H1 (cell line): ENCODE data around the gene CHST1. TPM values are rescaled to one million over a fixed set of nuclear protein-coding genes. Genes with fewer than 3 reads are reported as not detected.

Experiments used
- CTCF ChIA-PET: fragments of 300-600 bp; sonication (Branson Sonifier 250); formaldehyde crosslinking; loops from one replicate; lab custom pipeline; 2021; ENCODE audit not compliant: partially characterized antibody; lab: Charles Lee
- POLR2A ChIA-PET: fragments of 300-600 bp; sonication (Branson Sonifier 250); formaldehyde crosslinking; loops from one replicate; lab custom pipeline; 2021; ENCODE audit warnings: inconsistent platforms; ENCODE audit not compliant: partially characterized antibody; lab: Charles Lee
- DNase-seq, 2 experiments: peaks; one replicate each; pipeline versions ENCODE4 v3.0.0 to v3.0.0-alpha.2; 2010 to 2022; ENCODE audit warnings: low spot score in 2 of 2, low read depth in 1 of 2, mixed read lengths in 1 of 2
- FAIRE-seq: peaks from 2 replicates; lab custom pipeline; 2011; peaks lifted over from hg19 to GRCh38; lab: Jason Lieb, UNC
- H2AFZ ChIP-seq: 2 replicates; pipeline ENCODE4 v1.8.1; 2012; ENCODE audit warnings: low read length, inconsistent platforms
- H2AK5ac ChIP-seq: 2 replicates; pipeline ENCODE4 v1.6.1; 2013; ENCODE audit warnings: low read depth, low read length
- H2BK120ac ChIP-seq: replicated peaks from 2 replicates; pipeline ENCODE3; 2013; ENCODE audit warnings: low read depth, low read length, inconsistent platforms
- H2BK12ac ChIP-seq: 2 replicates; pipeline ENCODE4 v1.6.1; 2013; ENCODE audit warnings: low read depth, low read length
- H2BK15ac ChIP-seq: 2 replicates; pipeline ENCODE4 v1.6.1; 2013; ENCODE audit warnings: low read length
- H2BK20ac ChIP-seq: 2 replicates; pipeline ENCODE4 v1.6.1; 2013; ENCODE audit warnings: low read length
- H2BK5ac ChIP-seq: 2 replicates; pipeline ENCODE4 v1.6.1; 2013; ENCODE audit warnings: low read depth, low read length
- H3K14ac ChIP-seq: 2 replicates; pipeline ENCODE4 v1.6.1; 2013; ENCODE audit warnings: inconsistent platforms; ENCODE audit not compliant: insufficient read length
- H3K18ac ChIP-seq: 2 replicates; pipeline ENCODE4 v1.6.1; 2013; ENCODE audit warnings: low read length; ENCODE audit errors: extremely low read depth
- H3K23ac ChIP-seq: 2 replicates; pipeline ENCODE4 v1.6.1; 2013; ENCODE audit warnings: inconsistent platforms; ENCODE audit not compliant: insufficient read length
- H3K23me2 ChIP-seq: 2 replicates; pipeline ENCODE4 v1.6.1; 2013; ENCODE audit warnings: low read depth, low read length
- H3K27ac ChIP-seq: 2 replicates; pipeline ENCODE4 v1.6.1; 2011; ENCODE audit warnings: low read depth, low read length, inconsistent platforms
- H3K27me3 ChIP-seq, 4 experiments: replicated peaks in 1 of 4; 1 replicate in 1 of 4; 2 replicates in 3 of 4; pipeline versions ENCODE4 v1.6.1 to v1.8.1; 2011 to 2013; ENCODE audit warnings: low read length in 3 of 4, mild to moderate bottlenecking in 3 of 4, inconsistent platforms in 2 of 4, mixed read lengths in 2 of 4, moderate library complexity in 1 of 4; ENCODE audit not compliant: control insufficient read depth in 3 of 4, insufficient read depth in 3 of 4; ENCODE audit errors: extremely low read depth in 1 of 4
- H3K36me3 ChIP-seq, 4 experiments: 2 replicates each; pipeline versions ENCODE4 v1.6.1 to v1.8.1; 2011 to 2013; ENCODE audit warnings: mild to moderate bottlenecking in 4 of 4, low read length in 3 of 4, moderate library complexity in 2 of 4, control low read depth in 1 of 4, inconsistent platforms in 1 of 4; ENCODE audit not compliant: insufficient read depth in 4 of 4, control insufficient read depth in 2 of 4
- H3K4ac ChIP-seq: replicated peaks from 2 replicates; pipeline ENCODE3; 2013; ENCODE audit warnings: low read length, low read depth, mixed read lengths, inconsistent platforms; ENCODE audit not compliant: insufficient read length
- H3K4me1 ChIP-seq, 4 experiments: replicated peaks in 1 of 4; 1 replicate in 1 of 4; 2 replicates in 3 of 4; pipeline versions ENCODE4 v1.6.1 to v1.8.1; 2011 to 2013; ENCODE audit warnings: low read length in 3 of 4, inconsistent platforms in 2 of 4, mixed read lengths in 1 of 4; ENCODE audit not compliant: insufficient read depth in 4 of 4, control insufficient read depth in 3 of 4
- H3K4me2 ChIP-seq, 2 experiments: 2 replicates each; pipeline versions ENCODE4 v1.6.1 to v1.8.1; 2011 to 2013; ENCODE audit warnings: low read depth in 2 of 2, low read length in 2 of 2, control low read depth in 1 of 2, inconsistent platforms in 1 of 2, mild to moderate bottlenecking in 1 of 2; ENCODE audit not compliant: insufficient read depth in 1 of 2
- H3K4me3 ChIP-seq, 4 experiments: fragments of 200-600, 300-600 bp in 1 of 4; sonication (generic), shearing (Covaris generic), sonication (Bioruptor Twin) in 1 of 4; 2 replicates each; pipeline versions ENCODE4 v1.5.1 to v1.8.1; 2011 to 2016; ENCODE audit warnings: low read length in 4 of 4, low read depth in 3 of 4, control low read depth in 2 of 4, inconsistent platforms in 2 of 4, mild to moderate bottlenecking in 2 of 4, mixed read lengths in 1 of 4, moderate library complexity in 1 of 4; ENCODE audit not compliant: insufficient read depth in 2 of 4; ENCODE audit errors: extremely low read depth in 1 of 4
- H3K56ac ChIP-seq: replicated peaks from 2 replicates; pipeline ENCODE3; 2013; ENCODE audit warnings: low read depth, mild to moderate bottlenecking, mixed read lengths, low read length, inconsistent platforms; ENCODE audit not compliant: insufficient read length
- H3K79me1 ChIP-seq: 2 replicates; pipeline ENCODE4 v1.6.1; 2013; ENCODE audit warnings: low read depth, low read length, control low read depth
- H3K79me2 ChIP-seq, 2 experiments: 2 replicates each; pipeline versions ENCODE4 v1.6.1 to v1.8.1; 2012 to 2013; ENCODE audit warnings: low read length in 2 of 2, mild to moderate bottlenecking in 2 of 2, inconsistent platforms in 1 of 2; ENCODE audit not compliant: insufficient read depth in 2 of 2, control insufficient read depth in 1 of 2
- H3K9ac ChIP-seq, 4 experiments: replicated peaks in 1 of 4; 1 replicate in 1 of 4; 2 replicates in 3 of 4; pipeline versions ENCODE4 v1.6.1 to v1.8.1; 2011 to 2013; ENCODE audit warnings: low read depth in 3 of 4, low read length in 3 of 4, control low read depth in 2 of 4, mild to moderate bottlenecking in 2 of 4, moderate library complexity in 2 of 4, inconsistent platforms in 1 of 4; ENCODE audit errors: extremely low read depth in 1 of 4
- H3K9me3 ChIP-seq, 2 experiments: 2 replicates each; pipeline versions ENCODE4 v1.6.1 to v1.8.1; 2012 to 2013; ENCODE audit warnings: mild to moderate bottlenecking in 2 of 2, moderate library complexity in 2 of 2, control low read depth in 1 of 2, inconsistent platforms in 1 of 2, low read depth in 1 of 2, low read length in 1 of 2, mixed read lengths in 1 of 2; ENCODE audit not compliant: insufficient read depth in 2 of 2
- H4K20me1 ChIP-seq, 2 experiments: replicated peaks in 1 of 2; 2 replicates each; pipeline versions ENCODE3 to v1.8.1; 2011 to 2013; ENCODE audit warnings: inconsistent platforms in 2 of 2, low read length in 2 of 2, mild to moderate bottlenecking in 1 of 2; ENCODE audit not compliant: insufficient read depth in 2 of 2, control insufficient read depth in 1 of 2
- H4K5ac ChIP-seq: 2 replicates; pipeline ENCODE4 v1.6.1; 2013; ENCODE audit warnings: low read length, low read depth, mixed read lengths, inconsistent platforms; ENCODE audit not compliant: insufficient read length
- H4K8ac ChIP-seq: 2 replicates; pipeline ENCODE4 v1.8.0; 2013; ENCODE audit warnings: mild to moderate bottlenecking, moderate library complexity, low read length, inconsistent platforms; ENCODE audit not compliant: insufficient read depth; ENCODE audit errors: extremely low read depth
- H4K91ac ChIP-seq: replicated peaks from 2 replicates; pipeline ENCODE3; 2013; ENCODE audit warnings: low read length, mixed read lengths, inconsistent platforms; ENCODE audit not compliant: insufficient read length
- BRCA1 ChIP-seq: IDR thresholded peaks from 2 replicates; pipeline ENCODE4 v1.6.1; 2012; ENCODE audit warnings: low read depth, low read length, improper control_type of control experiment
- CBX5 ChIP-seq: fragments of 300-800, 300-1000 bp; sonication (generic); IDR thresholded peaks from 2 replicates; pipeline ENCODE4 v1.7.1; 2016; ENCODE audit warnings: antibody characterized with exemption, low read length, low read depth
- PHF8 ChIP-seq: fragments of 200-600 bp; sonication (generic); conservative IDR thresholded peaks from 2 replicates; pipeline ENCODE4 v1.7.1; 2012; ENCODE audit warnings: low read depth, mild to moderate bottlenecking, inconsistent platforms, low read length, moderate library complexity
- RAD21 ChIP-seq, 2 experiments: IDR thresholded peaks in 1 of 2; conservative IDR thresholded peaks in 1 of 2; 2 replicates each; pipeline ENCODE4 v1.6.1; 2011; ENCODE audit warnings: low read depth in 2 of 2, low read length in 2 of 2, improper control_type of control experiment in 1 of 2, inconsistent platforms in 1 of 2, mild to moderate bottlenecking in 1 of 2, moderate library complexity in 1 of 2
- SUZ12 ChIP-seq: fragments of 200-600 bp; sonication (generic); IDR thresholded peaks from 2 replicates; pipeline ENCODE4 v1.6.1; 2012; ENCODE audit warnings: mild to moderate bottlenecking, inconsistent platforms, low read length, moderate library complexity, mixed read lengths
- YY1 ChIP-seq: IDR thresholded peaks from 2 replicates; pipeline ENCODE4 v1.6.1; 2011; ENCODE audit warnings: low read depth, mild to moderate bottlenecking, low read length
- WGBS, 2 experiments: shearing (Covaris generic) in 1 of 2; methylation state at CpG; one replicate each; pipeline versions ENCODE4 v1.1.6 to v1.1.7; 2013 to 2015; ENCODE audit warnings: low lambda C conversion rate in 2 of 2, mixed read lengths in 2 of 2, inconsistent platforms in 1 of 2, low coverage in 1 of 2, missing lambda C conversion rate in 1 of 2; ENCODE audit not compliant: insufficient replicate concordance in 2 of 2, insufficient coverage in 1 of 2, insufficient read length in 1 of 2; ENCODE audit errors: extremely low coverage in 1 of 2, missing lambda C conversion rate in 1 of 2; 5-methylcytosine and 5-hydroxymethylcytosine counted together
- polyA plus RNA-seq, 7 experiments: library from polyadenylated mRNA; depleted of rRNA in 3 of 7; stranded (reverse) in 5 of 7; unstranded in 2 of 7; fragments of >200 nt in 5 of 7; fragments of 200-250 nt in 2 of 7; gene quantifications; 1 replicate in 5 of 7; 2 replicates in 1 of 7; 4 replicates in 1 of 7; pipeline versions ENCODE4 v1.2.1 to v1.2.3, GENCODE V29; 2011 to 2013; ENCODE audit warnings: missing spikeins in 2 of 7, mixed read lengths in 2 of 7
- total RNA-seq: library from RNA; stranded (reverse); fragmentation: NEBNext Ultra II Directional; extraction: Animal tissue kit (Norgen Biotek cat#: 25700); gene quantifications from 2 replicates; pipeline ENCODE4 v1.2.1, GENCODE V29; 2021
- TF ChIP-seq, protein P1 (sequence below): IDR thresholded peaks from 2 replicates; pipeline ENCODE4 v1.6.1; 2012; ENCODE audit warnings: inconsistent platforms
- TF ChIP-seq, protein P2 (sequence below): IDR thresholded peaks from 2 replicates; pipeline ENCODE4 v1.6.1; 2012; ENCODE audit warnings: low read length, inconsistent platforms

Gene CHST1
- total and polyA plus RNA-seq, 2 of the 8 experiments (the other 6 are each of a cell fraction or from before 2014, with no cell fraction given) = 1.6 to 3.8 TPM

DNA sequence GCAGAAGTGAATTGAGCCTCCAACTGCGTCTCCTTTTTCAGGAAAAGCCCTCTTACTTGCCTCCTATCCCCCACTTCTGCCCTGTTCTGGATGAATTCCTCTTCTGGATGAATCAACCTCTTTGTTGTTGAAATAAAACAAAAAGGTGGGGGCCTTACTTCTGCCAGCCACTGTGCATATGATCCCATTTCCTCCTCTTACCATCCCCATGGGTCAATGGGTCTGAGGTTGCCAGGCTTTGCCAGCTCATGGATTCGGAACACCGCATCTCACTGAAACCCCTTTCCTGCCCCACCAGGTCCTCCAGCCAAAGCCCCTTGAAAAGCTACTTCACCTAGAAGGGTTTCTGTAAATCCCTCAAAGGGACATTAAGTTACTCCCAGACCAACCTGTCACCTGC lies 3.7 kb upstream of the CHST1 start:
- H2AFZ ChIP-seq = no peak overlapping the region
- DNase-seq = no peak
- peaks cover 0 to 3% (median 1%) of the 10 kb centered on the region in 4 experiments; a peak in 4 of 7 replicates for H3K4me1 ChIP-seq
- H2BK120ac ChIP-seq = no peak overlapping the region
- no peak overlapping the region for H3K56ac ChIP-seq
- H3K9me3 ChIP-seq = no peaks in the 10 kb centered on the region
- no peak overlapping the region for H3K9ac ChIP-seq
- H3K4me2 ChIP-seq = no peak overlapping the region
- FAIRE-seq = no peak
- H4K8ac ChIP-seq = no peak overlapping the region
- H3K79me2 ChIP-seq = no peaks in the 10 kb centered on the region
- H4K5ac ChIP-seq = no peak overlapping the region
- H3K23ac ChIP-seq = no peak overlapping the region
- H4K91ac ChIP-seq = no peak overlapping the region
- H4K20me1 ChIP-seq = peaks cover 2% of the 10 kb centered on the region in 2 experiments
- peaks cover 11% of the 10 kb centered on the region; the same call in 1 of the 2 replicates for H3K23me2 ChIP-seq
- H2BK15ac ChIP-seq = no peak overlapping the region
- WGBS, 2 experiments = 86% methylated on average over 3 of the region's 3 CpGs; no CpG with 5 or more reads in 1 of the 2 experiments
- peaks cover 5 to 30% (median 22%) of the 10 kb centered on the region in 4 experiments for H3K27me3 ChIP-seq
- H2BK12ac ChIP-seq = no peak overlapping the region
- no peak overlapping the region for H3K4me3 ChIP-seq
- ChIA-PET POLR2A (interaction anchor here (0.5 kb wide), 1 partner anchor 9 kb away, joined by 3 read pairs; no protein-coding TSS in a partner anchor), CTCF (interaction anchor here (0.5 to 5.8 kb wide), 7 partner anchors 9 to 247 kb away, joined by 3 to 48 read pairs (median 3); no protein-coding TSS in a partner anchor)
- H3K36me3 ChIP-seq = no peaks in the 10 kb centered on the region
- no peak overlapping the region for H3K27ac ChIP-seq
- H3K14ac ChIP-seq = no peak overlapping the region
- no peak overlapping the region for H2BK5ac ChIP-seq
- H3K4ac ChIP-seq = no peak overlapping the region
- no peak overlapping the region for H2AK5ac ChIP-seq
- H2BK20ac ChIP-seq = no peak overlapping the region
- H3K18ac ChIP-seq = no peak overlapping the region
- no peaks in the 10 kb centered on the region for H3K79me1 ChIP-seq
- TF ChIP-seq, protein P1, sequence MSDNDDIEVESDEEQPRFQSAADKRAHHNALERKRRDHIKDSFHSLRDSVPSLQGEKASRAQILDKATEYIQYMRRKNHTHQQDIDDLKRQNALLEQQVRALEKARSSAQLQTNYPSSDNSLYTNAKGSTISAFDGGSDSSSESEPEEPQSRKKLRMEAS = no peak
- no peak for TF ChIP-seq CBX5
- TF ChIP-seq SUZ12 = no peak
- TF ChIP-seq, protein P2, sequence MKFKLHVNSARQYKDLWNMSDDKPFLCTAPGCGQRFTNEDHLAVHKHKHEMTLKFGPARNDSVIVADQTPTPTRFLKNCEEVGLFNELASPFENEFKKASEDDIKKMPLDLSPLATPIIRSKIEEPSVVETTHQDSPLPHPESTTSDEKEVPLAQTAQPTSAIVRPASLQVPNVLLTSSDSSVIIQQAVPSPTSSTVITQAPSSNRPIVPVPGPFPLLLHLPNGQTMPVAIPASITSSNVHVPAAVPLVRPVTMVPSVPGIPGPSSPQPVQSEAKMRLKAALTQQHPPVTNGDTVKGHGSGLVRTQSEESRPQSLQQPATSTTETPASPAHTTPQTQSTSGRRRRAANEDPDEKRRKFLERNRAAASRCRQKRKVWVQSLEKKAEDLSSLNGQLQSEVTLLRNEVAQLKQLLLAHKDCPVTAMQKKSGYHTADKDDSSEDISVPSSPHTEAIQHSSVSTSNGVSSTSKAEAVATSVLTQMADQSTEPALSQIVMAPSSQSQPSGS = no peak
- TF ChIP-seq YY1 = no peak
- no peak for TF ChIP-seq RAD21 (IDR thresholded peaks at IDR 0.05 in 1 of 2, conservative IDR thresholded peaks at IDR 0.05 in 1 of 2; ENCODE audit: low read depth in 2 of 2, low read length in 2 of 2)
- no peak for TF ChIP-seq PHF8
- no peak for TF ChIP-seq BRCA1
